ENCODE measurements around the gene KLHL25.
A peak's percentile ranks its signal among the peaks of the same experiment; 100 is the strongest.
"Not testable (repeated sequence)": the region's sequence is repeated elsewhere in the genome, so short reads cannot be mapped to it uniquely, and the experiment has no call there.

The KLHL25 gene, protein sequence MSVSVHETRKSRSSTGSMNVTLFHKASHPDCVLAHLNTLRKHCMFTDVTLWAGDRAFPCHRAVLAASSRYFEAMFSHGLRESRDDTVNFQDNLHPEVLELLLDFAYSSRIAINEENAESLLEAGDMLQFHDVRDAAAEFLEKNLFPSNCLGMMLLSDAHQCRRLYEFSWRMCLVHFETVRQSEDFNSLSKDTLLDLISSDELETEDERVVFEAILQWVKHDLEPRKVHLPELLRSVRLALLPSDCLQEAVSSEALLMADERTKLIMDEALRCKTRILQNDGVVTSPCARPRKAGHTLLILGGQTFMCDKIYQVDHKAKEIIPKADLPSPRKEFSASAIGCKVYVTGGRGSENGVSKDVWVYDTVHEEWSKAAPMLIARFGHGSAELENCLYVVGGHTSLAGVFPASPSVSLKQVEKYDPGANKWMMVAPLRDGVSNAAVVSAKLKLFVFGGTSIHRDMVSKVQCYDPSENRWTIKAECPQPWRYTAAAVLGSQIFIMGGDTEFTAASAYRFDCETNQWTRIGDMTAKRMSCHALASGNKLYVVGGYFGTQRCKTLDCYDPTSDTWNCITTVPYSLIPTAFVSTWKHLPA

DNA sequence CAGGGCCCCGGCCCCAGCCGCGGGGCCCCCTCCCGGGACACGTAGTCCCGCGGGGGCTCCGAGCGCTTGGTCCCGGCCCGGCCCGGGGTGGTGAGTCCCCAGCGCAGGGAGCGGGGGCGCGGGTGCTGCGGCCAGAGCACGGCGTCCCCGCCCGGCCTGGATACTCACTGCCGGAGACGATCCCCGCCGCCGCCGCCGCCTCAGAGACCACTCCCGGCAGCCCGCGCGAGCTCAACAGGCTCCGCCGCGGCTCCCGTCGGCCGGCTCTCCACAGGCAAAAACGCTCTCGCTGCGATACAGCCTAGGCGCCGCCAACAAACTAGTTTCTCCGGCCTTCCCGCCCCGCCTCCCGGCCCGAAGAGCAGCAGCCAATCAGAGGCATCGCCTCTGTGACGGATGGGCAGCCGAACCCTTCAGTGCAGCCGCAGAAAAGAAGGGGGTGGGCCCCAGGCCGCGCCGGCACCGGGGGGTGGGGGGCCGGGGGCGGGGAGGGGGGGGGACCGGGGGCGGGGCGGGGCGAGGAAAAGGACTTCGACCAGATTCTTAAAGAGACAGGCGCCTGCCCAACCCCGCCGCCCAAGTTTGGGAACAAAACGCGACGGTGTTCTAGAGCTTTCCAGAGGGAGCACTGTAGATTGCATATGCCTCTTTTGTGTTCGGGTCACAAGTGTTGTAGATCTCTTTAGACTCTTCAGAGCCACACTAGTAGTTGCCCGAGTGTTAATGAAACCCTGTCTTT, at the start of gene KLHL25:
TSS of gene KLHL25 (minus strand) at position 328 of the 739 bp plus-strand sequence. CDS start 25,115 bp downstream, outside the sequence.
- Mint-ChIP-seq H3K27ac (peak within 1 kb of the TSS; percentile 63), H3K4me3 (peak within 1 kb of the TSS; percentile 87), H3K27me3 (no peaks in the 10 kb centered on the region), H3K4me1 (ENCODE audit: low read depth) (peaks cover 28% of the 10 kb centered on the region), H3K9me3 (no peaks in the 10 kb centered on the region), H3K36me3 (ENCODE audit: low read depth) (no peaks in the 10 kb centered on the region)

DNA sequence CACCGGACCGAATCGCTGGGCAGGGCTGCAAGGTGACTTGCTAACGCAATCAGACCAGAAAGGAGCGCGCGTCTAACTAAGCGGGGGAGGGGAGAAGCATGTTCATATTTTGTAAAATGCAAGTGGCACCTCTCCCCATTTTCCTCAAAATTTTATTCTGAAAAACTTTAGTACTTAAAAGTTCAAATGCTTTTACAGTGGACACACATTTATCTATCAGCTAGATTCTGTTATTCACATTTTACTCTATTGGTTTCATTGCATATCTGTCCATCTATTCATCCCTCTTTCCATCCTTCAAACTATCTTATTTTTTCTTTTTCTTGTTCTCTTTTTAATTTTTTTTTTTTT, 46.1 kb upstream of the KLHL25 start:
- Mint-ChIP-seq H3K9me3 (no peaks in the 10 kb centered on the region), H3K36me3 (ENCODE audit: low read depth) (no peaks in the 10 kb centered on the region), H3K4me3 (peak overlapping the region; percentile 58), H3K27me3 (peaks cover 15% of the 10 kb centered on the region), H3K4me1 (ENCODE audit: low read depth) (peaks cover 13% of the 10 kb centered on the region), H3K27ac (no peak overlapping the region)

DNA sequence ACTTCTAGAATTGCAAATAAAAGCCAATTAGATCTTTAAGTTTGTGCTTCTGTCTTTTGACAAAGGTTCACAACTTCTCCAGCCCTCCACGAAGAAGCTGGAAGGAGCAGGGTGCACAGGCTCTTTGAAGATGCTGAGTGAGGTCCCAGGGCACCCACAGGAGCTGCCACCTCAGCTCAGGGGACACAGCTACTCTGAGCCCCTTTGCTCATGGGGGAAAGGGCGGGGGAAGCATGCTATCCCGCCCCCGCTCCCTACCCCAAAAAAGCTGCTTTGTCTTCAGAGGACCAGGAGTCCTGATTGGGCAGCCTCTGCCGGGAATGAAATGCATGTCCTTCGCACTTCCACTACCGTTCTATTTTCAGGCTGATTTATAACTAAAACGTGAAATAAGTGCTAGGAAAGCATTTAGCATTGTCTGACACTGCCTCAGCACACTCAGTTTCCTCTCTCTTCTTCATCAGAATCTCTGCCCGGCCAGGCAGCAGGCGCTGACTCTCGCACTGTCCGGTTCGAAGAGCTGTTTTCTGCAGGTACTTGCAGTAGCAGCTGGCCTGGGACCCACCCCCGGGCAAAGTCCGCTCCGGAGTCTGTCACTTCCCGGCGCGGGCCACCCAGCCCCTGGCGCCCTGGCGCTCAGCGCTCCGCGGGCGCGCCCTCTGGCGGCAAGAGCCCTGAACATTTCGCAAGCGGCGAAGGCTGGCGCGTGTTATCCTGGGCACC, 45.5 kb upstream of the KLHL25 start:
- Mint-ChIP-seq H3K36me3 (ENCODE audit: low read depth) (no peaks in the 10 kb centered on the region), H3K4me3 (peak overlapping the region; percentile 58), H3K27me3 (peaks cover 11% of the 10 kb centered on the region), H3K9me3 (no peaks in the 10 kb centered on the region), H3K27ac (no peak overlapping the region), H3K4me1 (ENCODE audit: low read depth) (peaks cover 13% of the 10 kb centered on the region)

DNA sequence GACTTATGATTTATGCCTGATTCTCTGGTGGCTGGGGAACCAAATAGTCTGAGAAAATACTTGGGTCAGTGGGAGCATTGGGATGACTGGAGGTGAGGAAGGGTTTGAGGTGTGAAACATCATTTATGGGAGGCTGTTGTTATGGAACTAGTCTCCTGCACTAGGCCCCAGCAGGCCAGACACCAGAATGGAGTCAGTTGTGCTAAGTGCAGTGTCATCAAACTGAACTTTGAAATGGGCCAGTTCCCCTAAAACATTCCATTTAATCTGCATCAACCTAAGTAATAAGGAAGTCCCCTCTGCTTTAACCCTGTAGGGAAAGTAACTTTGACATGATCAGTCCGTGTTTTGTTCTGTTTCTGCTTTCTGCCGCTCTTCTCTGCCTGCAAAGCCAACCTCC, 44.9 kb upstream of the KLHL25 start:
- Mint-ChIP-seq H3K36me3 (ENCODE audit: low read depth) (no peaks in the 10 kb centered on the region), H3K4me3 (no peak overlapping the region), H3K9me3 (no peaks in the 10 kb centered on the region), H3K27me3 (peaks cover 11% of the 10 kb centered on the region), H3K4me1 (ENCODE audit: low read depth) (peaks cover 13% of the 10 kb centered on the region), H3K27ac (no peak overlapping the region)

DNA sequence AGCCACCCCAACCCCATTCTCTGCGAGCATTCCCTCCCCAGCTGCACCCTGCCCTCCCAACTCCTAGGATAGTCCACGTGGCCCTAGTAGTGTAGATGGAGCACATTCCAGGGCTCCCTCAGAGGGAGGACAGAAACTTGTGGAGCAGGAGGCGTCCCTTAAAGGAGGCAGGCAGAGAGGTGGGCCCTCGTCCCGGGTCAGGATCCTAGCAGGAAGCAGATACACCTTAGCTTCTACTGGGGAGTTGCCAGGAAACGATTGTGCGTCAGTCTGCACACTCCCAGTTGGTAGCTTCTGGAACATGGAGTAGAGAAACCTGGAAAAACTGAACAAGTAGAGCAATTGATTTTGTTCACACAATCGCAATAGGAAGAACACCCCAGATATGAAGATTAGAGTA, 43.9 kb upstream of the KLHL25 start:
- Mint-ChIP-seq H3K27me3 (peaks cover 11% of the 10 kb centered on the region), H3K4me3 (no peak overlapping the region), H3K9me3 (no peaks in the 10 kb centered on the region), H3K4me1 (ENCODE audit: low read depth) (peaks cover 13% of the 10 kb centered on the region), H3K36me3 (ENCODE audit: low read depth) (no peaks in the 10 kb centered on the region), H3K27ac (no peak overlapping the region)

DNA sequence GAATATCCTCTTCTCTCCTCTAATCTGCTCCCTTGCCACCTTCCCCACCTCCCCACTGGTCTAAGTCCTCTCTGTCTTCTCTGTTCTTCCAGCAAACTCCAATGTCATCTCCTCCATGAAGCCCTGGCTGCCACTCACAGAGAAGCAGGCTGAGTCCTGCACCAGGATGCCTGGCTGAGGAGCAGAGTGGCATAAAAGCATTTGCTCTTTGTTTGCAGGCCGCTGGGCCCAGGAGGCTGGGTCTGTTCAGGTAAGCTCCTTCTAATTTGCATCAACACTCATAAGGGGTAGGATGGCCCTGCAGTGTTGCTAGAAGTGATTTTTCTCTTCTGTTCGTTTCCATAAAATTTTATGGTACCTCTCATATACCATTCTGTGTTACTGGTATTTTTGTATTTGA, 43.2 kb upstream of the KLHL25 start:
- no peak overlapping the region for H3K4me3 Mint-ChIP-seq
- H3K9me3 Mint-ChIP-seq = no peaks in the 10 kb centered on the region
- peaks cover 6% of the 10 kb centered on the region for H3K27me3 Mint-ChIP-seq
- H3K4me1 Mint-ChIP-seq (ENCODE audit: low read depth) = peaks cover 13% of the 10 kb centered on the region
- no peak overlapping the region for H3K27ac Mint-ChIP-seq
- H3K36me3 Mint-ChIP-seq (ENCODE audit: low read depth) = no peaks in the 10 kb centered on the region

DNA sequence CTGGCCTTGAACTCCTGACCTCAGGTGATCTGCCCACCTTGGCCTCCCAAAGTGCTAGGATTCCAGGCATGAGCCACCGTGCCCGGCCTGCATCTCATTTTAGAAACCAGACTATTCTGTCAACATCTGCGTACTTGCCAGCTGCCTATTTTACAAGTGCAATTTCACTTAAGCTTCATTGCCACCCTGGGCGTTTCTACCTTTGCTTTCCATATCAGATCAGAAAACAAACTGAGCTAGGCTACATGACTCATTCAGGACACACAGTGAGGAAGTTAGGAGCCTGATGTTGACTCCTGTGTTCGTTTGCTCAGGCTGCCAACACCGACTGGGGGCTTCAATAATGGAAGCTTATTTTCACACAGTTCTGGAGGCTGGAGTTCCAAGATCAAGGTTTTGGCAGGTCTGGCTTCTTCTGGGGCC, 42.3 kb upstream of the KLHL25 start:
- peaks cover 13% of the 10 kb centered on the region for H3K4me1 Mint-ChIP-seq (ENCODE audit: low read depth)
- peaks cover 6% of the 10 kb centered on the region for H3K27me3 Mint-ChIP-seq
- no peaks in the 10 kb centered on the region for H3K9me3 Mint-ChIP-seq
- no peak overlapping the region for H3K27ac Mint-ChIP-seq
- no peaks in the 10 kb centered on the region for H3K36me3 Mint-ChIP-seq (ENCODE audit: low read depth)
- no peak overlapping the region for H3K4me3 Mint-ChIP-seq

DNA sequence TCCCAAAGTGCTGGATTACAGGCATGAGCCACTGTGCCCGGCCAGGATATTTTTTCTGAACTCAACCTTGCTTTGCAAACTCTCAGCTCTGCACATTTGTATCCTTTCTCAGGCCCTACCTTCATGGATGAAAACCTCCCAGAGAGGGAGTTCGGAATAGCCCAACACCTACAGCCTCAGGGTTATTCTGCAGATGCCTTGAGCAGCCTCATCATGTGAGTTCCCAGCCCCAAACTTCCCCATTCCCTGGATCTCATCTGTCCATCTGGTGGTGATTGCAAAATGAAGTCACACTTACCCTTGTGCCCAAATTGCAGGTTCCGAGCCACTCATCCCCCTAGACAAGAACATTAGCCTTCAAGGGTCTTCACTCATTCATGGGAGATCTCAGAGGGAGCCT, 39.9 kb upstream of the KLHL25 start:
- no peaks in the 10 kb centered on the region for H3K36me3 Mint-ChIP-seq (ENCODE audit: low read depth)
- H3K27ac Mint-ChIP-seq = peak overlapping the region; percentile 3
- H3K4me3 Mint-ChIP-seq = no peak overlapping the region
- H3K4me1 Mint-ChIP-seq (ENCODE audit: low read depth) = peaks cover 1% of the 10 kb centered on the region
- H3K27me3 Mint-ChIP-seq = peaks cover 2% of the 10 kb centered on the region
- H3K9me3 Mint-ChIP-seq = no peaks in the 10 kb centered on the region

DNA sequence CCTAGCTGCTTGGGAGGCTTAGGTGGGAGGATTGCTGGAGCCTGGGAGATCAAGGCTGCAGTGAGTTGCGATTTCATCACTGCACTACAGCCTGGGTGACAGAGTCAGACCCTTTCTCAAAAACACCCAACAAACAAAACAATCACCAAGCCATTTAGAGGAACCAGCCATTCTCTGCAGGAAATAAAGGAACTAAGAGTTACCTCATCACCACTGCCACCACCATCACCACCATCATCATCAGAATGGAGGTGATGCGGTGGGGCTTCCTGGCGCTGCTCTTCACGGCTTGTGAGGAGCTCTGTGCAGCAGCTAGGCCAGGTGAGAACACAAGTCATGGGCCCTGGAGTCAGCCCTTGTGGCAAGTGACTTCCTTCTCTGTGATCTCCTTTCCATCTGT, 37.7 kb upstream of the KLHL25 start:
- Mint-ChIP-seq H3K36me3 (ENCODE audit: low read depth) (no peaks in the 10 kb centered on the region), H3K27me3 (no peaks in the 10 kb centered on the region), H3K4me1 (ENCODE audit: low read depth) (no peaks in the 10 kb centered on the region), H3K9me3 (no peaks in the 10 kb centered on the region), H3K4me3 (no peak overlapping the region), H3K27ac (no peak overlapping the region)

DNA sequence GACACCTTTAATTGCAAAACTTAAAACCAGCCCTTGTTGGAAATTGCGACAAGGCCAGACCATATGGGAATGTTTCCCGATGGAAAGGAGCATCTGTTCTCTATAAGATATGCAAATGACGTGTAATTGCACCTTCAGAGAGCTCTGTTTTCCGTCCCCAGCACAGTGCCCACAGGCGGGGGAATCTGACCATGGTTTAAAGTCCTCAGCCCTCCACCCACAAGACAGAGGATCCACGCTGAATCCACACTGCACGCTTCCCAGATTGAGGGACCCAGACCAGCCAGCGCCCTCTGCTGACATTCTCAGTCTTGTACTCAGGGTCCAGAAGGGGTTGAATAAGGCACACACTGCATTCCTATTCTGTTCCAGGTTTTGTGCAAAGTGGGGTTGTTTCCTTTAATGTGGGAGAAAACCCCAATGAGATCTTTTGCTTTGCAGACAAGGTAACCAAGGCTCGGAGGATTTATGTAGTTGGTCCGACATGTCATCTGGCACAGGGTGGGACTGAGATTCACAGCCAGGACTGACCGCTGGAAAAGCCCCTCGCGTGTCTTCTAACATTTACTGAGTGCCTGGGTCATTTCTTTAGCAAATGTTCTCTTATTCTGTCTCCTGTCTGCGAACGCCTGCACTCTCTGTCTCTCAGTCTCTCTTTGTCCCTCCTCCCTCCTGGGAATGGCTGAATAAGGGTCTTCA, 36.8 kb upstream of the KLHL25 start:
- Mint-ChIP-seq H3K9me3 (no peaks in the 10 kb centered on the region), H3K4me1 (ENCODE audit: low read depth) (no peaks in the 10 kb centered on the region), H3K36me3 (ENCODE audit: low read depth) (no peaks in the 10 kb centered on the region), H3K27me3 (no peaks in the 10 kb centered on the region), H3K4me3 (no peak overlapping the region), H3K27ac (no peak overlapping the region)

DNA sequence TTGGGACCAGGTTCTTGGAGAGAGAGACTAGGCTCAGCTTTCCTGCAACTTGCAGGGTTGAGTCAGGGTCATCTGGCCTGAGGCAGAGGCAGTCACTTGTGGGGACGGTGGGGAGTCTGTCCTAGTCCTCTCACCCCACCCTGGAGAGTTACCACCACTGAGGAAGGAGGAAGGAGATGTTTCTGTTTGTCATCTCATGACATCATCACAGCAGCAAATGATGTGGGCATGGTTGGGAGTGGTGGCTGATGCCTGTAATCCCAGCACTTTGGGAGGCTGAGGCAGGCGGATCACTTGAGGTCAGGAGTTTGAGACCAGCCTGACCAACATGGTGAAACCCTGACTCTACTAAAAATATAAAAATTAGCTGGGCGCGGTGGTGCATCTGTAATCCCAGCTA, 35.0 kb upstream of the KLHL25 start:
- not testable (repeated sequence) for H3K4me1 Mint-ChIP-seq (ENCODE audit: low read depth); H3K36me3 Mint-ChIP-seq (ENCODE audit: low read depth); H3K4me3 Mint-ChIP-seq; H3K27me3 Mint-ChIP-seq; H3K27ac Mint-ChIP-seq; H3K9me3 Mint-ChIP-seq

DNA sequence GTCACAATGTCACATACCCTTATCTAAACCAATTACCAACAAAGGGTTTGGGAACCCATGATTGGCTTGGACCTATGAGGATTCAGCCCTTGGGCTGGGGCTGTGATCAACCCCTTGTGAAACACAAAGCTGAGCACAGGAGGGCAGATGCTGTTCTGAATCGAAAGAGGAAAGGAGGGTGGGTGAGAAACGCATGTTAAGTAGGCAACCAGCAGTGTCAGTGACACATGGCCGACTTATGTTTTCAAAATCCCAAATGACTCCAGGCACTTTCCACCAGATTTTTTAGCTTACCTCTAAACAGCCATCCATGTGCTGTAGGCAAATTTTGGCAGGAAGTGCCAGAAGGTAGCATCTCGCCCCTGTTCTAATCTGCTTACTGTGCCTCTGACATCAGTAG, 34.1 kb upstream of the KLHL25 start:
- no peaks in the 10 kb centered on the region for H3K9me3 Mint-ChIP-seq
- H3K27ac Mint-ChIP-seq = no peak overlapping the region
- no peaks in the 10 kb centered on the region for H3K27me3 Mint-ChIP-seq
- H3K4me3 Mint-ChIP-seq = no peak overlapping the region
- no peaks in the 10 kb centered on the region for H3K36me3 Mint-ChIP-seq (ENCODE audit: low read depth)
- H3K4me1 Mint-ChIP-seq (ENCODE audit: low read depth) = no peaks in the 10 kb centered on the region

DNA sequence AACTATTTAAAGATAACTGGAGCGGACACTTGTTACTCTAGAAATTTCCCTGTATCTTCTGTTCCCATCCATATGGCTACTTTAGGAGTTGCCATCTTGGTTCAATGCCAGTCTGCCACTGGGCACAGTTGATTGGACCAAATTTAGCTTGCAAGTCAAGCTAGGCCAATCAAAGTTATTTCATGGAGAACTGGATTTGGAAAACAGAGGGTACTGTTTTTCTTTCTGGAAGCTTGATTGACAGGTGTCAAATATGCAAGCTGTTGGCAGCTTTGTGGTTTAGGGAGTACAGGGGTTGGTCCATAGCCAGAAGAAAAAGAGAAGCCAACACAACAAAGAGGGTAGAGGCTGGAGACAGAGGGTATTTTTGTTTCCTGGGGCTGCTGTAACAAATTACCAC, 33.4 kb upstream of the KLHL25 start:
- Mint-ChIP-seq H3K4me1 (ENCODE audit: low read depth) (no peaks in the 10 kb centered on the region), H3K9me3 (no peaks in the 10 kb centered on the region), H3K36me3 (ENCODE audit: low read depth) (no peaks in the 10 kb centered on the region), H3K4me3 (no peak overlapping the region), H3K27me3 (no peaks in the 10 kb centered on the region), H3K27ac (no peak overlapping the region)

DNA sequence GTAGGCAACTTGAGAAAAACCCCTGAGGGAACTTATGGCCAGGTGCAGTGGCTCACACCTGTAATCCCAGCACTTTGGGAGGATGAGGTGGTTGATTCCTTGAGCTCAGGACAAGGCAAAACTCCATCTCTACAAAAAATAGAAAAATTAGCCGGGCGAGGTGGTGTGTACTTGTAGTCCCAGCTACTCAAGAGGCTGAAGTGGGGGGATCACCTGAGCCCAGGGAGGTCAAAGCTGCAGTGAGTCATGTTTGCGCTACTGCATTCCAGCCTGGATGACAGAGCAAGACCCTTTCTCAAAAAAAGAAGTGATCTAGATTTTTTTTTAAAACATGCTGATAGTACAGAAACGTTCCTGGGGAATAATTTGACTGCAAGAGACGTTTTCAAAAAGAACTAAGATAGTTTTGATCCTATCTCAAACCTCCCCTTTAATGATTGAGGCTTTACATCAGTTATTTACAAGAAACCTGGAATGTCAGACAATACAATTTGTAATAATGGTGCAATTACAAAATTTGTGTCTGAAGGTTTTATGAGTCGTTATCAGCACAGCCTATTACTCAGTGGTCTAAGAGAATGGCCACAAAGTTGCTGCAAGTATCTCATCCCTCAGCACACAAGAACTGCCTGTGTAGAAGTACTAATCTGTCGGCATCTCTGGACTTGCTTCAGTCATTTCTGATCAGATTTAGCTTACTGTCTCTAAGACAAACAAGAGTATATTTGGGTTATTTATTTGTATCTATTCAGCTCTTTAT, 32.2 kb upstream of the KLHL25 start:
- Mint-ChIP-seq H3K27ac (no peak overlapping the region), H3K27me3 (no peaks in the 10 kb centered on the region), H3K4me1 (ENCODE audit: low read depth) (no peaks in the 10 kb centered on the region), H3K36me3 (ENCODE audit: low read depth) (no peaks in the 10 kb centered on the region), H3K4me3 (no peak overlapping the region), H3K9me3 (no peaks in the 10 kb centered on the region)

Data from stimulated activated naive CD8-positive, alpha-beta T cell treated with anti-CD3 and anti-CD28 coated beads, Interleukin-15, Interleukin-2, amounts not matched to agents 100 ng/mL and 50 ng/mL, for 24 hours (primary cell).